Measurements from ENCODE around the gene SLC35F3. TPM values are rescaled to one million over a fixed set of nuclear protein-coding genes. Genes with fewer than 3 reads are reported as not detected.
"Not testable (repeated sequence)": the region's sequence is repeated elsewhere in the genome, so short reads cannot be mapped to it uniquely, and the experiment has no call there.

SLC35F3 gene
- total RNA-seq, 1 donor from 2014 or later, result not detected

DNA sequence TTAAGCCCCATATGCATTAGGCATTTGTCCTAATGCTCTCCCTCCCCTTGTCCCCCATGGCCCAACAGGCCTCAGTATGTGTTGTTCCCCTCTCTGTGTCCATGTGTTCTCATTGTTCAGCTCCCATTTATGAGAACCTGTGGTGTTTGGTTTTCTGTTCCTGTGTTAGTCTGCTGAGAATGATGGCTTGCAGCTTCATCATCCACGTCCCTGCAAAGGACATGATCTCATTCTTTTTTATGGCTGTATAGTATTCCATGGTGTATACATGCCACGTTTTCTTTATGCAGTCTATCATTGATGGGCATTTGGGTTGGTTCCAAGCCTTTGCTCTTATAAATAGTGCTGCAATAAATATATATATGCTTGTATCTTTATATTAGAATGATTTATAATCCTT lies 218.1 kb downstream of the SLC35F3 start:
- intact Hi-C loops (cut with micrococcal nuclease); ATAC-seq; DNase-seq: not testable (repeated sequence)

DNA sequence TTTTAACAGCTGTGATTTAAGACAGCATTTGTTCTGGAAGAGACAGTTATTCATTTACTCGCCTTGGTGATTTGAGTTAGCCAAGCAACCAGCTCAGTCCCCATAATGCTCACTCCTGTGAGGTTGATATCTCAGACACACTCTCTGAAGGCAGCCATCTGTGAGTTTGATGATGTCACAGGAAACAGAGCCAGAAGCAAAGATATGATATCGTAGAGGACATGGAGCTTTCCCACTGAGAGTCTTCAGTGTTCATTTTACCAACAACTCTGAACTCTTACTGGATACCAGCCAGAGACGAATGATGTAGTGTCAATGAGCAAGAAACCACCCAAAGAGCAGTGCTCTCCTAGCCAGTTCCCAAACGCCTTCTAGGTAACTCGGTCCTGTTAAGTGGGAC lies 219.4 kb downstream of the SLC35F3 start:
- DNase-seq, result no peak
- peak; percentile 45 for ATAC-seq
- intact Hi-C loops (cut with micrococcal nuclease), result no loop called here

DNA sequence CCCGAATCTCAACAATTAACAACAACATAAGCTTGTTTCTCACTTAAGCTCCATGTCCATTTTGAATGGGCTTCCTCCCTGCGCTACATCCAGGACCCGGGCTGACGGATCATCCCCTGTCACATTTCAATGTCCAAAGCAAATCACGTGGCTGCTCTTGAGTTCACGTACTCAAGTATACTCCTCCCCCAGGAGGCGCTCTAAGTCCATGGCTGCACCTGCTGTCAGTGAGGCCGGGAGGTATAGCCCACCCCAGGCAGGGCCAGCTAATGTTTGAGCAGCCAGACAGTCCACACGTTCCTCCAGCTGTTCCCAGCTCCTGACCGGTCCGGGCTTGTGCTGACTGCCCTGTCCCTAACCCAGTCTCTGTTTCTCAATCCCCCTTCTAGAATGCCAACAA lies 220.8 kb downstream of the SLC35F3 start:
- no peak for DNase-seq
- intact Hi-C loops (cut with micrococcal nuclease), result no loop called here
- no peak for ATAC-seq

DNA sequence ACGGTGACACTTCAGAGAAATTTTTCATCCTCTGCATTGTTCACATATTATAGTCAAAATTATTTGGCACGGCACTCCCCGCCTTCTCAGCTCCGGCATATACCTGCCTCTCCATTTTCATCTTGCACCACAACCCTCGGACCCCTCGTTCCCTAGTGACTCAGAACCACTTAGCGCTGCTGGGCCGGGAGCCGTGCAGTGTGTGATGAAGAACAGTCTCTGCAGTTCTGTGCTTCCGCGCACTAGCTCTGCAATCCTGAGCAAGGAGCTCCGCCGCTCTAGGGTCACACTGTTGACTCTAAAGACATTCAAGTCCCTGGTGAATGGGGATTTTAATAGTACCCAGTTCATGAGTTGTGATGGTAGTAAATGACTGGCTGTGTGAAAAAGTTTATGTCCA lies 221.2 kb downstream of the SLC35F3 start:
- no peak for DNase-seq
- no peak for ATAC-seq
- intact Hi-C loops (cut with micrococcal nuclease), result no loop called here

DNA sequence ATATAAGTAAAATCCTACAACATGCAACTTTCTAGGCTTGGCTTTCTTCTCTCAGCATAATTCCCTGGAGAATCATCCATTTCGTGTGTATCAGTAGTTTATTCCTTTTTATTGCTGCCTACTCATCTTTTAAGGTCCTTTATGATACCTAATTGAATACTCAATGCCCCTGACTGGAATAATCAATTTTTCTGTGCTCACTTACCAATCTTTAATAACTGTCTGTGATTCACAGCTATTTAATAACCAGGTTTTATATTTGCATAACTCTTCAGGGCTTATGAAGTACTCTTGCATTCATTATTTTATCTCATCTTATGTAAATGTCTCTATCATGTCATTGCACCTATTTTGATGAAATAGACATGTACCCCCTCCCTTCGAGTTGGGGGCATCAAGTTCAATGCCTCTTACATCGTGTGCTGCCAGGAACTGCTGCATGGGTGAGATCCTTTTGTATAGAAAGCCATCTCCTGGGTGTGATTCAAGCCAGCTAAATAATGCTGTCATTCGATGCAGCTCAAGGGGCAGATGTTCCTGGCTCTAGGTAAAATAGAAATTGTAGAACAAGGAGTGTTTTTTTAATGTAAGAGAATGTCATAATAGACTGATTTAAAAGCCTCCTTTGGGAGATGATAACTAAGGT lies 222.7 kb downstream of the SLC35F3 start:
- intact Hi-C loops (cut with micrococcal nuclease), result no loop called here
- DNase-seq (no peak), ATAC-seq (no peak)

DNA sequence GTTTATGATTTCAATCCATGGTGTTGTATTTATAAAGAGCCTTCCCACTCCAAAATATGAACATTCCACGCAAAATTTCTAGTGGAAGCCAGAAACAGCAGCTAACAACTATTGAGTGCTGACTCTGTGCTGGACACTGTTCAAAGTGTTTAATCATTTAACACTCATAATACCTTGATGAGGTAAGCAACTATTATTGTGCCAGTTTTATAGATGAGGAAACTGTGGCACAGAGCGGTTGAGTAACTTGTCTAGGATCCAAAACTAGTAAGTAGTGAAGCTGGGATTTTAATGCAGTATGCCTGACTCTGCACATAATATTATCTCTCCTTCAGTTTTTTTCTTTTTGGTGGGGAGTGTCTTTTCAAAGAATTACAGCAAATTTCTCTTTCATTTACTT lies 228.3 kb downstream of the SLC35F3 start:
- intact Hi-C loops (cut with micrococcal nuclease), result no loop called here
- DNase-seq (no peak), ATAC-seq (no peak)

DNA sequence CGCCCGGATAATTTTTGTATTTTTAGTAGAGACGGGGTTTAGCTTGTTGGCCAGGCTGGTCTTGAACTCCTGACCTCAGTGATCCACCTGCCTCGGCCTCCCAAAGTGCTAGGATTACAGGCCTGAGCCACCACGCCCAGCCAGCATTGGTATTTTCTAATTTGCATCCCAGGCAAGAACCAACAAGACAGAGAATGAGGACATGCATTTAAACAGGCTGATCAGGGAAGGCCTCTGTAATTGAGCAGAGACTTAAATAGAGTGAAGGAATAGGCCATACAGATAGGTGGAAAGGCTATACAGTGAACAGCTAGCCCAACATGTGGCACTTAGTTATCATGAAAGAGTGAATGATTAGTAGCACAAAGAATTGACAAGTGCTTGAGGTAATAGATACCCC lies 230.4 kb downstream of the SLC35F3 start:
- DNase-seq, result no peak
- intact Hi-C loops (cut with micrococcal nuclease), result no loop called here

DNA sequence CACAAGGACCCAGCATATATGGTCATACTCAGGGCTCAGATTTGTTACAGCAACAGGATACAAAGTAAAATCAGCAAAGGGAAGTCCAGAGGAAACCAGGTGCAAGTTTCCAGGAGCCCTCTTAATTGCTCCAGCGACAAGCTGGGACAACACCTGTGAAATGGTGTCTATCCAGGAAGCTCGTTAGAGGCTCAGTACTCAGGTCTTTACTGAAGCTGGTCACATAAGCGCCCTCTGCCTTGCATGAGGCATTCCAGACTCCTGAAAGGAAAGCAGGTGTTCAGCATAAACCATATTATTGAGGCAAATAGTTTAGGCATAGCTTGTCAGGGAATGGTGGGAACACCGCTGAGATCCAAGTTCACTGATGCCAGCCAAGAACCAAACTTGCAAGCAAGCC lies 231.0 kb downstream of the SLC35F3 start:
- intact Hi-C loops (cut with micrococcal nuclease), result no loop called here
- DNase-seq (no peak), ATAC-seq (no peak)

More for the DNA sequence above, 230.4 kb downstream of the SLC35F3 start:
- ATAC-seq, result no peak

DNA sequence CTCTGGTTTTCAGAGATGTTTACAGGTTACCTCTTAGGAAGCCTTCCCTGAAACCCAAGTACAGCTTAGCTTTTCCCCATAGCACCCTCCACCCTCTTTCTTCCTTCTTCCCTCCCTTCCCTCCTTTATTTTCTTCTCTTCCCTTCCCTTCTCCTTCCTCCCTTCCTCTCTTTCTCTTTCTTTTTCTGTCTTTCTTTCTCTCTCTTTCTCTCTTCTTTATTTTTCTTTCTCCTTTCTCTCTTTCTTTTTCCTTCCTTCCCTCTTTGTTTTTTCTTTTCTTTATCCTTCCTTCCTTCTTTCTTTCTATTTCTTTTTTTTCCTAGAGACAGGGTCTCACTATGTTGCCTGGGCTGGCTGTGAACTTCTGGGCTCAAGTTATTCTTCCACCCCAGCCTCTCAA lies 231.6 kb downstream of the SLC35F3 start:
- intact Hi-C loops (cut with micrococcal nuclease), result no loop called here
- DNase-seq (no peak), ATAC-seq (no peak)

DNA sequence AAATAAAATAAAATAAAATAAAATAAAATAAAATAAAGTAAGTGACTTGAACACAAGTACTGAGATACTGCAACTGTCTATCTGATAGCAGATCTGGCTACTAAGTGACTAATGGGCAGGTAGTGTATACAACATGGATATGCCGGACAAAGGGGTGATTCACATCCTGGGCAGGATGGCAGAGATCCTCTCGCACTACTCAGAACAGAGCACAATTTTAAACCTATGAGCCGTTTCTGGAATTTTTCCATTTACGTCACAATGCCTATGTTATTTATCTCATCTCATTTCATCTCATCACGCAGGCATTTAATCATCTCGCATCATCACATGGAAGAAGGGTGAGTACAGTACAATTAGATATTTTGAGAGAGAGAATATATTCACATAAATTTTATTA lies 235.5 kb downstream of the SLC35F3 start:
- DNase-seq, result no peak
- ATAC-seq, result no peak
- intact Hi-C loops (cut with micrococcal nuclease), result no loop called here

DNA sequence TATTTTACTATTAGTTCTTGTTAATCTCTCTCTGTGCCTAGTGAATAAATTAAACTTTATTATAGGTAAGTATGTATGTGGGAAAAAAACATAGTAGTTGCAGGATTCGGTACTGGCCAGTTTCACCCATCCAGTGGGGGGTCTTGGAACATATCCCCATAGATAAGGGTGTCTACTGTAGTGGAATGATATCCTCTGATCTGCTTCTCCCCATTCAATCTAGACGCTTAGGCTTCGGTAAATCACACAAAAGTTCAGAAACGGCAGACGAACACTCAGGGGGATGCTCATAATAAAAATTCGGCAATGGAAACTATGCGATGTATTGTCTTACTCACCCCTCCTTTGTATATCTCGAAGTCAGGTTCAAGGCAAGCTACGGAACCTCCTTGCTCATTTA lies 235.9 kb downstream of the SLC35F3 start:
- intact Hi-C loops (cut with micrococcal nuclease), result no loop called here
- DNase-seq (no peak), ATAC-seq (no peak)

DNA sequence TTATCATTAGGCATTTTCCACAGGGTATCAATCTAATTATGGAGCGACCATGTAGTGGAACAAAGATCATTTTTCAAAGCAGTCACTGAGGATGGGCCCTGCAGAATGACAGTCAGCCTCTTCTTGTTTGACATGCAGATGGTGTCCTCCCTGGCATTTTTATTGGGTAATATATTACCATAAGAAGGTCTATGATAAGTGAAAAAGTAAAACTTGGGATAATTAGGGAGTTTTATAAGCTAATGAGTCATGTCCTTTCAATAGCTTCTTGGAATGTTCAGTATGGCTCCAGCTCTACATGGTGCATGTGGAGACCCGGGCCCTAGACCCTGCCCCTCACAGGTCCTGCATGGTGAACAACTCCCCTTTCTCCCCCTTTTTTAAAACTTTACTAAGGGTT lies 236.5 kb downstream of the SLC35F3 start:
- ATAC-seq, result no peak

DNA sequence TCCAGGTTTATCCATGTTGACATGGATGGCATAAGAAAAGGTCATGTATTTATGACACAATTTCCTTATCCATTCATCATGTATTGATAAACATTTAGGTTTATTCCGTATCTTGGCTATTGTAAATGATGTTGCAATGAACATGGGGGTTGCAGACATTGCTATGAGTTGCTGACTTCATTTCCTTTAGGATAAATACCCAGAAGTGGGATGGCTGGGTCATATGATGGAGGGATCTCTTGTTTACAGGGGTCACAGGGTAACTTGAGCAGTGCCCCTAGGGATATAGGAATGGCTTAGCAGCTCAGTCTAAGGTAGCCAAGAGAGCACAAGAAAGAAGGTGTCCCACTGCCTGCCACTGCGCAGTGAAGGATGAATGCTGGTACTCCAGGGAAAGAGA lies 239.2 kb downstream of the SLC35F3 start:
- DNase-seq, result no peak
- intact Hi-C loops (cut with micrococcal nuclease), result no loop called here
- ATAC-seq, result no peak

More for the DNA sequence above, 236.5 kb downstream of the SLC35F3 start:
- intact Hi-C loops (cut with micrococcal nuclease), result no loop called here
- DNase-seq, result no peak

DNA sequence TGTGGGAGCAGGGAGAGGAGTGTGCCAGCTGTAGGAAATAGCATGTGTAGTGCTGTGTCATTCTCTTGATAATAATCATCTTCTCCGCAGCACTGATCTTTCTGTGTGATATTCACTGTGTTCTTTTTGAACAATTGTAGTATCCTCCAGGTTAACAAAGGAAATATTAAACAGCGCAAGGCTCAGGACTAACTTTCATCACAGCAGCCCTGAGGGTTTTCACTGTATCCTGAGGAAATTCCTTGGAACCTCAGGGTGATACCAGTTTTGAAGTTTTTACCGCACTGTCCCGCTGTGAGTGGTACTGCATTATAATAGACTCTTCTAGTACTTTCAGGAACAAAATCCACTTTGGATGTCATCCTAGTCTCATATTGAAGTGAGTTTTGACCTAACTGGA lies 240.4 kb downstream of the SLC35F3 start:
- DNase-seq, result no peak
- no peak for ATAC-seq
- intact Hi-C loops (cut with micrococcal nuclease), result no loop called here

DNA sequence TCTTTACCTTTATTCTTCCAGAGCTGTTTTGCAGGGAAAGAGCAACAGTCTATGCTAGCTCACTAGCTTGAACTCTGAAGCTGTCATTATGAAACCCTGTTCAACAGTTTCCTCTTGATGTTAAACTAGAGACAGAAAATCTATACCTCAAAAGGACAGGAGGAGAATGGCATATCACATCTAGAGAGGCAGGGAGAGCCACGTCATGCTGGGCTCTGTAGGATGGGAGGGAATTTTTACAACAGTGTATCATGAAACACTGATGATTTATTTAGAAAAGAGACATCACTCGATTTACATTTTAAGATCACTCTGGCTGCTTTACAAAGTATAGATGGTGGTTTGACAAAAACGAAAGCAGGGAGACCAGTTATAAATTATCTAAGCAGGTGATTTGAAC lies 243.9 kb downstream of the SLC35F3 start:
- no peak for ATAC-seq
- no peak for DNase-seq
- intact Hi-C loops (cut with micrococcal nuclease), result no loop called here

DNA sequence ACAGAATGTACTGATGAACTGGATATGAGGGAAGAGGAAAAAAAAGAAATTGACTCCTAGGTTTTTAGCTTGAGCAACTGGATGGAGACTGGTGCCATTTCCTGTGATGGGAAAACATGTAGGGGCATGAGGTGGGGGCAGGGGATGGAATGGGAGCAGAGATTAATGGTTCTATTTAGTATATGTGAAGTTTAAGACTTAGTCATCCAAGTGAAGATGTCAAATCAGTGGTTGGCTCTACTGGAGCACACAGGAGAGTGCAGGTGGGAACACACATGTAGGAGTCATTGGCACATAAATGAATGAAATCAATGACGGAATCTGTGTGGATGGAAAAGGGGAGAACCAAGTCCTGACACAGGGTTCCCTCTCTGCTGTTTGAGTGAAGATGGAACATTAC lies 244.3 kb downstream of the SLC35F3 start:
- intact Hi-C loops (cut with micrococcal nuclease), result no loop called here
- ATAC-seq (no peak), DNase-seq (no peak)

DNA sequence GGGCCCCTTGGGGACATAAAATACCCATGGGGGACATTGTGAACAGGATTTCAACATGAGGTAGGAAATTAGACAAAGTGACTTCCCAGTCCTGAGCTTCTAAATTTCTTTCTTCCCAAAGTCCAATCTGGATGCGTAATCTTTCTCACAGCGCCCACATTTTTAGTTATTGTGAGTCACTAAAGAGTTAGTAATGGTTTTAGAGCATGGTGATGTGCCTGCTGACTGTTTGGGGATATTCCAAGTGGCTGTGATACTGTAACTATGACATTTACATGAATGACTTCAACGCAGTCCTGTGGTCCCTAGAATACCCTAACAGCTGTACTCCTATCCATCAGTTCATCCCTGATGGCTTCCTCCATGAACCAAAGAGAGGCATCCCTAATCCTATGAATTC lies 244.7 kb downstream of the SLC35F3 start:
- intact Hi-C loops (cut with micrococcal nuclease), result no loop called here
- DNase-seq (no peak), ATAC-seq (no peak)

DNA sequence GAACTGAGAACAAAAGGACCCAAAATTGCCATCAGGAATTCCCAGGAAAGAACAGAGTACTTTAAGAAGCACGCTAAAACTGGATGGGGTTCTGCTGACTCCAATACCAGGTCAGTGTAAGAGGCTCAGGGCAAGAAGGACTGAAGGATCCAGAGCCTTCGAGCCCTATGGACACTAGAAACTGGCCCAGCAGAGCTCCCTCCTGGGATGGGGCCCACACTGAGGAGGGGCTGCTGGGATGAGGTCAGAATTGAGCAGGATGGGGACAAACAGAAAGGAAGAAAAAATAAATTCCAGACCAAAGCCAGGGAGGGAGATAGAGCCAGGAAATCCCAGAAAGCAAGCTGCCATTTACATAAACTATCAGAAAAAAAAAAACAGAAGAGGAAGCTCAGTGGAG lies 246.4 kb downstream of the SLC35F3 start:
- intact Hi-C loops (cut with micrococcal nuclease), result no loop called here
- DNase-seq, result no peak
- no peak for ATAC-seq

DNA sequence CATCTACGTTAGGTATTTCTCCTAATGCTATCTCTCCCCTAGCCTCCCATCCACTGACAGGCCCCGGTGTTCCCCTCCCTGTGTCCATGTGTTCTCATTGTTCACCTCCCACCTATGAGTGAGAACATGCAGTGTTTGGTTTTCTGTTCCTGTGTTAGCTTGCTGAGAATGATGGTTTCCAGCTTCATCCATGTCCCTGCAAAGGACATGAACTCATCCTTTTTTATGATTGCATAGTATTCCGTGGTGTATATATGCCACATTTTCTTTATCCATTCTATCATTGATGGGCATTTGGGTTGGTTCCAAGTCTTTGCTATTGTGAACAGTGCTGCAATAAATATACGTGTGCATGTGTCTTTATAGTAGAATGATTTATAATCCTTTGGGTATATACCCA lies 247.9 kb downstream of the SLC35F3 start:
- ATAC-seq; intact Hi-C loops (cut with micrococcal nuclease); DNase-seq: not testable (repeated sequence)

DNA sequence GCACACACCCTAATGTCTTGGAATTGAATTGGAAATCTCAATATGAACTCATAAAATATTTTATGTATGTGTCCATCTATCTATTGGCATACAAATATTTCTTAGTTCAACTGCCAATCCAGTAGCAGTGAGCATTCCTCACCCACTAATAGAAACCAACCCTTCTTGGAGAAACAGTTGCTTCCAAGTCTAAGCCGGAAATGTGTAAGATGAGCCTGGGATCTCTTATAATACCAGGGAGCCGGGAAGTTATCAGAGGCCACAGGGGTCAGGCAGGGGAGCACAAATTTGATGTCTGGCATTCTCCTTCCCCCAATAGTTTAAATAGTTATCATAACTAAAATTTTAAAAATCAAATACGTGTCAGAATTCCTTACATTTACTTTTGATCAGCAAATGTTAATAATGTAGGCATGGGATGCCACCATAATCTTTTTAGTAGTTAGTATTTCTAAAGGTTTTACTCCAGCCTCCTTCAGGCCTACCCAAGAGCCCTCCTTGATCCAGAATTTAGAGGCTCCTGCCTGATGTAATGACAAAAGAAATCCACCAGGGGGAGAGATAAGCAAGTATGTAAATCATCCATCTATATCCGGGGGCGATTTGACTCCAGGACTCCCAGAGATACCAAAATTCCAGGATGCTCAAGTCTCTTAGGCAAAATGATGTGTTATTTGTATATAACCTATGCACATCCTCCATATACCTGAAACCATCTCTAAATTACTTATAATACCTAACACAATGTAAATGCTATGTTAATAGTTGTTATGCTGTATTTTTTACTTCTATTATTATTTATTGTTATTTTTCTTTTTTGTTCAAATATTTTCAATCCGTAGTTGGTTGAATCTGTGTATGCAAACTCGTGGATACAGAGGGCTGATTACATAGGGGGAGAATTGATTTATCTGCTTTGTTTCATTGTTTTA lies 250.1 kb downstream of the SLC35F3 start:
- intact Hi-C loops (cut with micrococcal nuclease), result no loop called here
- ATAC-seq (peak; percentile 28), DNase-seq (no peak)

DNA sequence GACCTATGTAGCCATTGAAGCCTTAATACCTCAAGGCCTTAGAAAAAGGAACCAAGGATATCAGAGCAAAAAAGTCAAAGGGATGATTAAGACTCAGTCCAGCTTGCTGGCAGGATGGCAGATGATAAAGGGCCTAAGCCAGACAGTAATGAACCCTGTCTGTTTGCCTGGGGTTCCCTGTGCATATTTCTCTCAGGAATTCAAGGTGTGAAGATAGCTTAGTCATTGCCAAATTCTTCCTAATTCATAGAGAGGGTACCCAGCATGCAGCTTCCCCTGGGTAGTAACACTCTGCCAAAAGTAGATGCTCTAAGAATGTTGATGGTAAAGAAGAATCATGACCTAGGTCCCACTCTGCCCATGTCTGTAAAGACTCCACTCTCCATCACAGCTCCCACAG lies 258.2 kb downstream of the SLC35F3 start:
- intact Hi-C loops (cut with micrococcal nuclease), result no loop called here
- ATAC-seq (no peak), DNase-seq (no peak)

Data from left ventricle myocardium superior (tissue), 1 donor.